Measurements from ENCODE around the gene NKIRAS2. TPM values are rescaled to one million over a fixed set of nuclear protein-coding genes. Genes with fewer than 3 reads are reported as not detected.
A peak's percentile ranks its signal among the peaks of the same experiment; 100 is the strongest.

The NKIRAS2 gene
- polyA plus RNA-seq (2013, experiment 1 of 2; ENCODE audit: insufficient read length) = 45.0 TPM
- polyA plus RNA-seq (2013, experiment 2 of 2; ENCODE audit: insufficient read length) = 41.9 TPM

GRCh38 chr17:42019509-42020404, at the start of gene NKIRAS2:
TSS of gene NKIRAS2 (plus strand) at chr17:42020090. CDS start at chr17:42021578, 1,488 bp downstream.
- DNase-seq = peak; percentile 89

- no peak for DNase-seq
Observed at GRCh38 chr17:41970901-41971331, 49.0 kb upstream of the NKIRAS2 start.

GRCh38 chr17:41971721-41972523, 48.0 kb upstream of the NKIRAS2 start:
- DNase-seq = no peak

- DNase-seq = no peak
Observed at GRCh38 chr17:41972571-41973407, 47.1 kb upstream of the NKIRAS2 start.

- no peak for DNase-seq
Observed at GRCh38 chr17:41973408-41973811, 46.5 kb upstream of the NKIRAS2 start.

- no peak for DNase-seq
Observed at GRCh38 chr17:41974031-41974430, 45.9 kb upstream of the NKIRAS2 start.

GRCh38 chr17:41974658-41975057, 45.2 kb upstream of the NKIRAS2 start:
- no peak for DNase-seq

GRCh38 chr17:41975099-41976083, 44.5 kb upstream of the NKIRAS2 start:
- no peak for DNase-seq

GRCh38 chr17:41976142-41976768, 43.6 kb upstream of the NKIRAS2 start:
- DNase-seq = no peak

- no peak for DNase-seq
Observed at GRCh38 chr17:41977991-41978390, 41.9 kb upstream of the NKIRAS2 start.

- DNase-seq = no peak
Observed at GRCh38 chr17:41982026-41982760, 37.7 kb upstream of the NKIRAS2 start.

- DNase-seq = no peak
Observed at GRCh38 chr17:41984454-41984853, 35.4 kb upstream of the NKIRAS2 start.

- no peak for DNase-seq
Observed at GRCh38 chr17:41985919-41986318, 34.0 kb upstream of the NKIRAS2 start.

- no peak for DNase-seq
Observed at GRCh38 chr17:41986634-41987033, 33.3 kb upstream of the NKIRAS2 start.

- DNase-seq = no peak
Observed at GRCh38 chr17:41987642-41988041, 32.2 kb upstream of the NKIRAS2 start.

- no peak for DNase-seq
Observed at GRCh38 chr17:41988418-41988817, 31.5 kb upstream of the NKIRAS2 start.

- DNase-seq = no peak
Observed at GRCh38 chr17:41989702-41990419, 30.0 kb upstream of the NKIRAS2 start.

- DNase-seq = no peak
Observed at GRCh38 chr17:41992576-41992975, 27.3 kb upstream of the NKIRAS2 start.

- no peak for DNase-seq
Observed at GRCh38 chr17:41996855-41997164, 23.1 kb upstream of the NKIRAS2 start.

All from fibroblast of skin of abdomen (primary cell).